IMR-90 (cell line): ENCODE results near the gene LRRC9. TPM values are rescaled to one million over a fixed set of nuclear protein-coding genes. Genes with fewer than 3 reads are reported as not detected.

Source experiments
- ATAC-seq: fragments of 200-7000 bp; cut with Tn5 transposase; 2 replicates; pipeline ENCODE4 v1.9.1; 2020; ENCODE audit warnings: low read depth, mild to moderate bottlenecking, moderate library complexity
- BruUV-seq: library from RNA; stranded (reverse); fragments of 400-500 nt; replicated peaks from 2 replicates; lab custom pipeline; 2021; lab: Mats Ljungman, UMichigan
- CTCF ChIA-PET: fragments of 300-600 bp; formaldehyde crosslinking; extraction: SDS; loops from one replicate; lab custom pipeline; 2021; ENCODE audit warnings: antibody characterized with exemption; lab: Yijun Ruan, JAX
- POLR2A ChIA-PET: fragments of 300-600 bp; sonication (Branson Sonifier 250); formaldehyde crosslinking; loops from one replicate; lab custom pipeline; 2022; ENCODE audit warnings: antibody characterized with exemption; ENCODE audit not compliant: unreplicated experiment; lab: Charles Lee
- DNase-seq: peaks from one replicate; pipeline ENCODE4 v3.0.0; 2013
- H2AFZ ChIP-seq: replicated peaks from 2 replicates; pipeline ENCODE3; 2013; ENCODE audit warnings: low read length, mild to moderate bottlenecking; ENCODE audit not compliant: poor library complexity
- H2AK5ac ChIP-seq: 2 replicates; pipeline ENCODE4 v1.6.1; 2013; ENCODE audit warnings: low read depth, low read length, inconsistent platforms
- H2AK9ac ChIP-seq: replicated peaks from 2 replicates; pipeline ENCODE3; 2013; ENCODE audit warnings: mild to moderate bottlenecking, low read depth, low read length, moderate library complexity; ENCODE audit not compliant: poor library complexity
- H2BK120ac ChIP-seq: 2 replicates; pipeline ENCODE4 v1.6.1; 2013; ENCODE audit warnings: low read depth, low read length, inconsistent platforms
- H2BK15ac ChIP-seq: 3 replicates; pipeline ENCODE4 v1.6.1; 2013; ENCODE audit warnings: low read depth, low read length, inconsistent platforms
- H2BK20ac ChIP-seq: 2 replicates; pipeline ENCODE4 v1.6.1; 2013; ENCODE audit warnings: low read depth, mild to moderate bottlenecking, inconsistent platforms, low read length, moderate library complexity
- H2BK5ac ChIP-seq: 2 replicates; pipeline ENCODE4 v1.6.1; 2013; ENCODE audit warnings: mild to moderate bottlenecking, low read depth, low read length, inconsistent platforms; ENCODE audit not compliant: poor library complexity, severe bottlenecking
- H3K14ac ChIP-seq: replicated peaks from 2 replicates; pipeline ENCODE4 v1.6.1; 2013; ENCODE audit warnings: low read depth, low read length, inconsistent platforms
- H3K18ac ChIP-seq: 2 replicates; pipeline ENCODE4 v1.6.1; 2013; ENCODE audit warnings: low read depth, low read length, control low read depth
- H3K23ac ChIP-seq: 2 replicates; pipeline ENCODE4 v1.6.1; 2013; ENCODE audit warnings: low read depth, low read length, inconsistent platforms
- H3K27ac ChIP-seq: 2 replicates; pipeline ENCODE4 v1.5.1; 2013; ENCODE audit warnings: mild to moderate bottlenecking, control low read depth, low read length; ENCODE audit not compliant: insufficient read depth
- H3K27me3 ChIP-seq: 2 replicates; pipeline ENCODE4 v1.6.1; 2013; ENCODE audit warnings: low read length; ENCODE audit not compliant: control insufficient read depth, insufficient read depth
- H3K36me3 ChIP-seq: 2 replicates; pipeline ENCODE4 v1.6.1; 2013; ENCODE audit warnings: low read length, mixed read lengths; ENCODE audit not compliant: control insufficient read depth, insufficient read depth
- H3K4ac ChIP-seq: 2 replicates; pipeline ENCODE4 v1.6.1; 2013; ENCODE audit warnings: low read depth, low read length, inconsistent platforms
- H3K4me1 ChIP-seq: 2 replicates; pipeline ENCODE4 v1.6.1; 2013; ENCODE audit warnings: low read length, mixed read lengths; ENCODE audit not compliant: control insufficient read depth, insufficient read depth
- H3K4me2 ChIP-seq: 2 replicates; pipeline ENCODE4 v1.6.1; 2013; ENCODE audit warnings: low read depth, mild to moderate bottlenecking, control low read depth, low read length, moderate library complexity
- H3K4me3 ChIP-seq: 2 replicates; pipeline ENCODE4 v1.5.1; 2013; ENCODE audit warnings: low read depth, mild to moderate bottlenecking, control low read depth, low read length, moderate library complexity; ENCODE audit not compliant: insufficient read depth
- H3K56ac ChIP-seq: 2 replicates; pipeline ENCODE4 v1.6.1; 2013; ENCODE audit warnings: low read length, inconsistent platforms; ENCODE audit not compliant: insufficient read depth; ENCODE audit errors: extremely low read depth
- H3K79me1 ChIP-seq, 2 experiments: 2 replicates each; pipeline ENCODE4 v1.6.1; 2013; ENCODE audit warnings: low read length in 2 of 2, inconsistent platforms in 1 of 2, low read depth in 1 of 2
- H3K9ac ChIP-seq: 2 replicates; pipeline ENCODE4 v1.6.1; 2013; ENCODE audit warnings: low read depth, low read length, control low read depth
- H3K9me1 ChIP-seq: 2 replicates; pipeline ENCODE4 v1.6.1; 2013; ENCODE audit warnings: low read length, inconsistent platforms; ENCODE audit not compliant: insufficient read depth
- H3K9me3 ChIP-seq: 2 replicates; pipeline ENCODE4 v1.6.1; 2013; ENCODE audit warnings: low read length; ENCODE audit not compliant: control insufficient read depth, insufficient read depth
- H4K20me1 ChIP-seq: 2 replicates; pipeline ENCODE4 v1.6.1; 2013; ENCODE audit warnings: low read length, inconsistent platforms; ENCODE audit not compliant: insufficient read depth
- H4K5ac ChIP-seq: 2 replicates; pipeline ENCODE4 v1.6.1; 2013; ENCODE audit warnings: mild to moderate bottlenecking, low read depth, low read length, control low read depth
- H4K8ac ChIP-seq, 2 experiments: 2 replicates each; pipeline ENCODE4 v1.6.1; 2013; ENCODE audit warnings: low read depth in 2 of 2, low read length in 2 of 2, control low read depth in 1 of 2, inconsistent platforms in 1 of 2
- H4K91ac ChIP-seq: 2 replicates; pipeline ENCODE4 v1.6.1; 2013; ENCODE audit warnings: low read depth, low read length, inconsistent platforms; ENCODE audit not compliant: insufficient read depth
- BHLHE40 ChIP-seq: fragments of 150-350 bp; IDR thresholded peaks from 2 replicates; pipeline ENCODE4 v1.6.1; 2016; ENCODE audit warnings: mild to moderate bottlenecking, low read depth, low read length
- CEBPB ChIP-seq: IDR thresholded peaks from 2 replicates; pipeline ENCODE4 v1.6.1; 2012; ENCODE audit warnings: low read depth, low read length, improper control_type of control experiment
- CHD1 ChIP-seq: IDR thresholded peaks from 2 replicates; pipeline ENCODE4 v1.6.1; 2012; ENCODE audit warnings: low read depth, low read length, improper control_type of control experiment
- CTCF ChIP-seq: conservative IDR thresholded peaks from 2 replicates; pipeline ENCODE4 v1.5.1; 2012; ENCODE audit warnings: mild to moderate bottlenecking, low read depth, low read length, improper control_type of control experiment
- MAFK ChIP-seq: IDR thresholded peaks from 2 replicates; pipeline ENCODE4 v1.6.1; 2012; ENCODE audit warnings: low read depth, low read length, improper control_type of control experiment
- MAZ ChIP-seq: IDR thresholded peaks from 2 replicates; pipeline ENCODE4 v1.6.1; 2012; ENCODE audit warnings: low read depth, mild to moderate bottlenecking, low read length, improper control_type of control experiment, moderate library complexity, borderline replicate concordance
- MXI1 ChIP-seq: IDR thresholded peaks from 2 replicates; pipeline ENCODE4 v1.6.1; 2012; ENCODE audit warnings: low read depth, mild to moderate bottlenecking, low read length, moderate library complexity, borderline replicate concordance
- NFE2L2 ChIP-seq: fragments of 150-350 bp; IDR thresholded peaks from 2 replicates; pipeline ENCODE4 v1.6.1; 2016; ENCODE audit warnings: low read depth, mild to moderate bottlenecking, low read length
- RAD21 ChIP-seq: IDR thresholded peaks from 2 replicates; pipeline ENCODE4 v1.6.1; 2012; ENCODE audit warnings: low read length, improper control_type of control experiment
- RCOR1 ChIP-seq: IDR thresholded peaks from 2 replicates; pipeline ENCODE4 v1.6.1; 2012; ENCODE audit warnings: mild to moderate bottlenecking, low read length, improper control_type of control experiment; ENCODE audit not compliant: insufficient replicate concordance
- RFX5 ChIP-seq: IDR thresholded peaks from 2 replicates; pipeline ENCODE4 v1.8.0; 2012; ENCODE audit warnings: low read depth, mild to moderate bottlenecking, low read length, moderate library complexity
- SMC3 ChIP-seq: fragments of 150-350 bp; IDR thresholded peaks from 2 replicates; pipeline ENCODE4 v1.6.1; 2016; ENCODE audit warnings: low read depth, mild to moderate bottlenecking, antibody characterized with exemption, low read length, moderate library complexity
- WGBS, 2 experiments: methylation state at CpG; one replicate each; pipeline versions ENCODE4 v1.1.5 to v1.1.7; 2013; ENCODE audit warnings: missing lambda C conversion rate in 2 of 2; ENCODE audit not compliant: insufficient read length in 1 of 2; ENCODE audit errors: extremely low coverage in 2 of 2; 5-methylcytosine and 5-hydroxymethylcytosine counted together
- dilution Hi-C: fragments of 300-500 bp; cut with HindIII; formaldehyde crosslinking; loops from one replicate; pipeline ENCODE4 v1.14.3; 2018; ENCODE audit warnings: low sequenced_read_pairs; ENCODE audit not compliant: unreplicated experiment
- in situ Hi-C: fragments of 300-500 bp; cut with MboI; formaldehyde crosslinking; loops from 3 replicates; pipeline ENCODE4 v1.14.3; 2019; ENCODE audit warnings: low sequenced_read_pairs, inconsistent platforms, mixed read lengths
- intact Hi-C: fragments of 100-400 bp; cut with micrococcal nuclease; formaldehyde crosslinking; loops from 2 replicates; pipeline ENCODE4 v1.10.0; 2022
- polyA plus RNA-seq, 3 experiments: library from polyadenylated mRNA; depleted of rRNA; stranded (reverse); fragments of >200 nt; gene quantifications; 2 replicates each; pipeline ENCODE4 v1.2.3, GENCODE V29; 2012; ENCODE audit warnings: low replicate concordance in 1 of 3
- total RNA-seq: library from RNA; depleted of rRNA; stranded (reverse); fragments of >200 nt; gene quantifications from 2 replicates; pipeline ENCODE4 v1.2.3, GENCODE V29; 2012
- TF ChIP-seq, protein P1 (sequence below): fragments of 150-350 bp; IDR thresholded peaks from 2 replicates; pipeline ENCODE4 v1.6.1; 2016; ENCODE audit warnings: low read depth, mild to moderate bottlenecking, low read length, moderate library complexity, borderline replicate concordance

The LRRC9 gene
- total and polyA plus RNA-seq, 2 of the 4 experiments (the other 2 are of a cell fraction) = not detected

DNA sequence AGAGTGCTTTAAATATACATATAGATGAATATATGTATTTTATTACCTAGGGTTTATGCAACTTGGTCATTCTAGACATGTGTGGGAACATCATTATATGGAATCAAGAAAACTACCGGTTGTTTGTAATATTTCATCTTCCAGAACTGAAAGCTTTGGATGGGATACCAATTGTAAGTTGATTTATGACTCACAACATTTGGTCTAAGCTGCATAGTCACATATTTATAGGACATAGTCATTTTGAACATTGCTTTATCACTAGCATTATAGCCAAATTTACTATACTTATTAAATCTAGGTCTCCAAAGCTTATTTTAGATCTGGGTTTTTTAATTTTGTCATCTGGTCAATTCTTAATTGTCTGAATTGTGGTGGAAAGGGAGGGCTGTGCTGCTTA, 88.1 kb downstream of the LRRC9 start:
- H3K23ac ChIP-seq = no peak overlapping the region
- no peaks in the 10 kb centered on the region for H3K9me3 ChIP-seq
- H3K4me3 ChIP-seq = no peak overlapping the region
- H3K9ac ChIP-seq = no peak overlapping the region
- ATAC-seq (no peak), DNase-seq (no peak)
- H3K4ac ChIP-seq = no peak overlapping the region
- no peak overlapping the region for H3K14ac ChIP-seq
- H2AK9ac ChIP-seq = no peak overlapping the region
- no peak overlapping the region for H3K4me2 ChIP-seq
- no peak overlapping the region for H4K5ac ChIP-seq
- H2BK15ac ChIP-seq = no peak overlapping the region
- intact Hi-C loops (no loop called here), in situ Hi-C loops (no loop called here), dilution Hi-C loops (no loop called here)
- no peak overlapping the region for H2BK5ac ChIP-seq
- ChIA-PET POLR2A (no interaction called here), CTCF (no interaction called here)
- no peaks in the 10 kb centered on the region for H3K9me1 ChIP-seq
- H3K4me1 ChIP-seq = no peaks in the 10 kb centered on the region
- no CpG with 5 or more reads among the region's 1 CpG for WGBS, 2 experiments
- no peak overlapping the region for H2AFZ ChIP-seq
- no peak overlapping the region for H3K27ac ChIP-seq
- H2BK20ac ChIP-seq = no peak overlapping the region
- H2AK5ac ChIP-seq = no peak overlapping the region
- no peaks in the 10 kb centered on the region for H3K79me1 ChIP-seq
- H2BK120ac ChIP-seq = no peak overlapping the region
- no peak overlapping the region for H4K91ac ChIP-seq
- no peak overlapping the region for H3K56ac ChIP-seq
- BruUV-seq = no TSS peak
- TF ChIP-seq RFX5 (no peak), RAD21 (no peak), RCOR1 (no peak), CEBPB (no peak), CHD1 (no peak), CTCF (no peak), MAFK (no peak), SMC3 (no peak), BHLHE40 (no peak), NFE2L2 (no peak), MXI1 (no peak), MAZ (no peak)
- TF ChIP-seq, protein P1, sequence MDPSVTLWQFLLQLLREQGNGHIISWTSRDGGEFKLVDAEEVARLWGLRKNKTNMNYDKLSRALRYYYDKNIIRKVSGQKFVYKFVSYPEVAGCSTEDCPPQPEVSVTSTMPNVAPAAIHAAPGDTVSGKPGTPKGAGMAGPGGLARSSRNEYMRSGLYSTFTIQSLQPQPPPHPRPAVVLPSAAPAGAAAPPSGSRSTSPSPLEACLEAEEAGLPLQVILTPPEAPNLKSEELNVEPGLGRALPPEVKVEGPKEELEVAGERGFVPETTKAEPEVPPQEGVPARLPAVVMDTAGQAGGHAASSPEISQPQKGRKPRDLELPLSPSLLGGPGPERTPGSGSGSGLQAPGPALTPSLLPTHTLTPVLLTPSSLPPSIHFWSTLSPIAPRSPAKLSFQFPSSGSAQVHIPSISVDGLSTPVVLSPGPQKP = no peak
- H4K20me1 ChIP-seq = no peaks in the 10 kb centered on the region
- H3K36me3 ChIP-seq = no peaks in the 10 kb centered on the region
- no peak overlapping the region for H4K8ac ChIP-seq
- H3K27me3 ChIP-seq = no peaks in the 10 kb centered on the region
- no peak overlapping the region for H3K18ac ChIP-seq
